ENCODE measurements around the gene TSKU.

TSKU gene

DNA sequence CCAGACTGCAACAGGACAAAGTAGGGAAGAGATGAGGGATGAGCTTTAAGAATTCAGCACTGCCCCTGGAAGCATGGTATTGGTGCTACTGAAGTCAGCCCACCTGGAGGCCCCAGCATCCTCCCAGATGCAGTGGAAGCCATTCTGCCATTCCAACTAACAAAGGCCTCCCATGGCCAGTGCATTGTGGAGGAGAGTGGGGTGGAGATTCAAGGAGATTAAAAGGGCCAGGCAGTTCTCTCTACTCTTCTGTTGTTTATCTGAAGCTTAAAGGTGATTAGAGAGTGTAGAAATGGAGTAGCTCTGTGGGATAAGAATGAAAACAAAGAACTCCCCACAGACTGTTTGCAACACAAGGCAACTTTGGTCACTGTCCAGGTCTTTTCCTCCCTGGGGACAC, 24.1 kb upstream of the TSKU start:
- POLR2A ChIA-PET, result no interaction called here
- CTCF ChIA-PET, result no interaction called here
- DNase-seq (ENCODE audit: extremely low spot score), result no peak
- TF ChIP-seq, protein P1, sequence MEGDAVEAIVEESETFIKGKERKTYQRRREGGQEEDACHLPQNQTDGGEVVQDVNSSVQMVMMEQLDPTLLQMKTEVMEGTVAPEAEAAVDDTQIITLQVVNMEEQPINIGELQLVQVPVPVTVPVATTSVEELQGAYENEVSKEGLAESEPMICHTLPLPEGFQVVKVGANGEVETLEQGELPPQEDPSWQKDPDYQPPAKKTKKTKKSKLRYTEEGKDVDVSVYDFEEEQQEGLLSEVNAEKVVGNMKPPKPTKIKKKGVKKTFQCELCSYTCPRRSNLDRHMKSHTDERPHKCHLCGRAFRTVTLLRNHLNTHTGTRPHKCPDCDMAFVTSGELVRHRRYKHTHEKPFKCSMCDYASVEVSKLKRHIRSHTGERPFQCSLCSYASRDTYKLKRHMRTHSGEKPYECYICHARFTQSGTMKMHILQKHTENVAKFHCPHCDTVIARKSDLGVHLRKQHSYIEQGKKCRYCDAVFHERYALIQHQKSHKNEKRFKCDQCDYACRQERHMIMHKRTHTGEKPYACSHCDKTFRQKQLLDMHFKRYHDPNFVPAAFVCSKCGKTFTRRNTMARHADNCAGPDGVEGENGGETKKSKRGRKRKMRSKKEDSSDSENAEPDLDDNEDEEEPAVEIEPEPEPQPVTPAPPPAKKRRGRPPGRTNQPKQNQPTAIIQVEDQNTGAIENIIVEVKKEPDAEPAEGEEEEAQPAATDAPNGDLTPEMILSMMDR (IDR thresholded peaks at IDR 0.05; ENCODE audit: control extremely low read depth, extremely low read depth, low read depth, missing control alignments), result no peak

DNA sequence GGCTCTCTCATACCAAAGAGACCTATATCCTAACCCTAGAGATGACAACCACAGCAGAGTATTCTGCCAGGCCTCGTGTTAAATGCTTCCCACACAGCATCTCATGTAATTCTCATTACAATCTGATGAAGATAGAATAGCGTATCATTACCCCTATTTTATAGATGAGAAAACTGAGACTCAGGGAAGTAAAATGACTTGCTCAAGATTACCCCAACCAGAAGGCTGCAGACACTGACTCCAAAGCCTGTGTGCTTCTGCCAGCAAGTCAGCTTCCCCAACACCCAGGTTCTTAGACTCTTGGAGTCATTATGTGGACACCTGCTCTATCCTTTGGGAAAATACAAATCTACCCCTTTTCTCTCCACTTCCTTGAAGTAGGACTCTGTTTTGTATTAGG, 23.6 kb upstream of the TSKU start:
- TF ChIP-seq, protein P1 (IDR thresholded peaks at IDR 0.05; ENCODE audit: control extremely low read depth, extremely low read depth, low read depth, missing control alignments), result no peak
- no peak for DNase-seq (ENCODE audit: extremely low spot score)
- CTCF ChIA-PET, result no interaction called here
- POLR2A ChIA-PET, result no interaction called here

DNA sequence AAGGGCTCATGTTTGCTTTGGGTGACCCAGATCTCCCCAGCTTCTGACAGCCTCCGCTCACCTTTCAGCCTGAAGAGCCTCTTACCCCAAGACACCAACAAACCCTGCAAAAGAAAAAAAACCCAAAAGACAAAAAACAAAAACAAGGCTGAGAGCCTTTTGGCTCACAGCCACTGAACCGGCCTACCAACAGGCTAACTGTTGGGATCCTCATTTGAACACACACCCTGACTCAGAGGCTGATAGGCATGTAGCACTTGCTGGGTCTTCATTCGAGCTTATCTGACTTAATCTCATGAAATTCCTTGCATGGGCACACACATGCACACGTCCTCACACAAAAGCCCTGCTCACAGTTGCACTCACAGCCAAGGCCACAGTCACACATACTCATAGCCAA, 22.9 kb upstream of the TSKU start:
- POLR2A ChIA-PET, result no interaction called here
- DNase-seq (ENCODE audit: extremely low spot score), result no peak
- TF ChIP-seq, protein P1 (IDR thresholded peaks at IDR 0.05; ENCODE audit: control extremely low read depth, extremely low read depth, low read depth, missing control alignments), result no peak
- CTCF ChIA-PET, result interaction anchor here (1.9 kb wide), 1 partner anchor 10 kb away, joined by 4 read pairs; no protein-coding TSS in a partner anchor

DNA sequence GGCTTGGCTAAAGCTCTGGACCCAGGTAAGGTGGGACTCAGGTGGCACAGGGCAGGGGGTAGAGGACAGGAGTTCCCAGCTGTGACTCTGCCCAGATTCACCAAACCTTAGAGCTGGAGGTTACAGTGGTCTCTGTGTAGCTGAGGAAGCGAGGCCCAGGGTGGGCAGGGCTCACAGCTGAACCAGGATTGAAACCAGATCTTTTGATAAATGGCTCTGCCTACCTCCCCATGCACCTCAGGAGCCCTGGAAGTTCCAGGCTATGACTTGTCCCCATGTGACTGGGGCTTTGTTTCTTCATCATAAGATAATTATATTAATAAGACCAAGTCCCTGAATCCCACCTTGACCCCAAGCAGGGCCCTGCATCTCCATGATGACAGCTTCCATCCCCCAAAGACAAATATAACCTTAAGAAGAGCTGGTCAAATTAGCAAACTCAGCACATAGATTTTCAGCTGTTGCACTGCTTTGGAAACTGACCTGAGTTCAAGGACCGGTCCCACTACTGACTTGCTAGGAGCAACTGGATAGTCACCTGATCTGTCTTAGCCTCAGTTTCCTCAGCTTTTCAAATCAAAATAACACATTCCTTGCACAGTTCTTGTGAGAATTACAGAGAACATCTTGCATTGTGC, 21.3 kb upstream of the TSKU start:
- CTCF ChIA-PET, result interaction anchor here (0.7 to 1.9 kb wide), 3 partner anchors 9 to 40 kb away, joined by 3 to 4 read pairs (median 4); no protein-coding TSS in a partner anchor
- POLR2A ChIA-PET, result no interaction called here
- no peak for DNase-seq (ENCODE audit: extremely low spot score)
- TF ChIP-seq, protein P1 (IDR thresholded peaks at IDR 0.05; ENCODE audit: control extremely low read depth, extremely low read depth, low read depth, missing control alignments), result no peak

DNA sequence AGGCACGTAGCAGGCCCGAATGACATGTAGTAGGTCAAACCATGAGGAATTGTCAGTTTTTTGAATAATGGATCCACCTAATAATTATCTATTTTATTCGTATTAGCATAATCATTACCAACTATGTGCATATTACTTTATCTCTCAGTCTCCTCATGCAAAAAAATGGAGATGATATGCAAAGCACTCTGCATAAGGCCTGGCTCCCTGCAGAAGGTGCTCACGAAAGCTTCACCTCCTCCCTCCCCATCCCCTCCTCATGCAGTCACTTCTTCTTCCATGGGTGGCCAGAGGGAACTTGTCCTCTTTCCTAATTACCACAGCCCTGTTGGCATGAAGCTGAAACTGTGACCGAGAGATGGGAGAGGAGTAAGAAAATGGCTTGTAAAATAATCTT, 20.8 kb upstream of the TSKU start:
- ChIA-PET POLR2A (no interaction called here), CTCF (no interaction called here)
- no peak for DNase-seq (ENCODE audit: extremely low spot score)
- TF ChIP-seq, protein P1 (IDR thresholded peaks at IDR 0.05; ENCODE audit: control extremely low read depth, extremely low read depth, low read depth, missing control alignments), result no peak

DNA sequence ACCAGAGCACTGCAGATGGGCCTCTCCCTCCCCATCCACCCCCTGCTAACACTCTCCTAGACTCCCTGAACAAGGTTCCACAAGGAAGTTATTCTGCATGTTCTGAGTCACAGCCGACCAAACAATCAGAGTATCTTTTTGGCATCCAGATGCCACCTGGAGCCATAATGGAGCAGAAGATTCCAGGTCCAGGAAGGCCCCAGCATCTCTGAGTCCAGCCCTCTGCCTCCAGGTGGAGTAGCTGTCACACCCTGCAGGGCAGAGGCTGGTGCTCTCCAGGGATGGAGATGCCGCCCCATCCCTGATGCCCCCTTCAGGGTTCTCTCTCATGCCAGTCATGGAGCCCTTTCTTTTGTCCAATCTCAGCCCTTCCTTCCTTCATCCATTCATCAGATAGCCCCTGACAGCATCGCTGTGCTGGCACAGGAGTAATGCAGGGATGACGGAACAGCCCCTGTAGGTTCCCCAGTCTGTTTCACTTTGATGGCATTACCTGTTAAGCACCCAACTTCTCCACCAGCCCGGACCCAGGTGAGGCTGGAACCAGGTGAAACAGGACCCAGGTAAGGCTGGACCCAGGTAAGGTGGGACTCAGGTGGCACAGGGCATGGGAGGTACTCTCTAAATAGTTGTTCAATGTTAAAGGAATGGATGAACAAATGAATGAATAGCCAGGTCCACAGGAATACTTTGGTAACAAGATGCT, 20.1 kb upstream of the TSKU start:
- POLR2A ChIA-PET, result no interaction called here
- no peak for DNase-seq (ENCODE audit: extremely low spot score)
- CTCF ChIA-PET, result no interaction called here
- TF ChIP-seq, protein P1 (IDR thresholded peaks at IDR 0.05; ENCODE audit: control extremely low read depth, extremely low read depth, low read depth, missing control alignments), result no peak

All from GM10248 (cell line).